Measurements from ENCODE around the gene GIMAP5. TPM values are rescaled to one million over a fixed set of nuclear protein-coding genes. Genes with fewer than 3 reads are reported as not detected.

GIMAP5 gene
- total RNA-seq, 1 experiment from 2014 or later = not detected

GRCh38 chr7:150733482-150734095 is 3.6 kb upstream of the GIMAP5 start:
- in situ Hi-C loops (cut with HindIII; ENCODE audit: low sequenced_read_pairs) = no loop called here
- no peak for DNase-seq (ENCODE audit: low spot score)

GRCh38 chr7:150734254-150734653 is 3.0 kb upstream of the GIMAP5 start:
- in situ Hi-C loops (cut with HindIII; ENCODE audit: low sequenced_read_pairs) = no loop called here
- no peak for DNase-seq (ENCODE audit: low spot score)

DNA sequence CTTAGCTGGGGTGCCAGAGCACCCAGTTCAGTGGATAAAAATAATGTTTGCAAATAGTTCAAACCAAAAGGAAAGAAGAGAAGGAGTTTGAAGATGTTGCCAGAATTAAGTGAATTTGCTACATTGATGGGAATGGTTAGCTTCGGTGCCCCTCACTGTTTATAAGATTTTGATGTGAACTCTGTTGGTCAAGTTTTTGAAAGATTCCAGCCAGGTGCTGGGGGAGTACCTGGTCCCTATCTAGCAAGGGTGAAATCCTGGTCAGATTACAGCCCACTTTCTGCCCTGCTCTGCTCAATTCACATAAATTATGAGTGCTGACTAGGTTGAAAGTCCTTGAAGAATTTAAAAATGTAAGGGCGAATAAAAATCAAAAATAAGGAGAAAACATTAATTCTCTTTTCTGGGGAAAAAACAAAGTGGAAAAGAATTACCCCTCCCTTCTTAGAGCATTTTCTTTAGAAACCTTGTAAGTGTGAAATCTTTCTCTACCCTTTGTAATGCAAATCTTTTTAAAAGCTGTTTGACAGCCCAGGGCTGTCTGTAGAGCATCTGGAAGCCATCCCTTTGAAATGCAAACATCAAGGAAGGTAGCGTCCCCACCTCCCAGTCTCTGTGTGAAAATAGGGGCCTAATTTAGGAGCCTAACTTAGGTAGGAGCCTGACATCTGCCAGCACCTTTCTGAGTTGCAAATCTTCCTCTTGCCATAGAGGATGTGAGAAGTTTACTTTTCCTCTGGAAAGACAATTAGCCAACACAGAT is 1.4 kb upstream of the GIMAP5 start:
- in situ Hi-C loops (cut with HindIII; ENCODE audit: low sequenced_read_pairs) = no loop called here
- no peak for DNase-seq (ENCODE audit: low spot score)

- no peak for DNase-seq (ENCODE audit: low spot score)
- in situ Hi-C loops (cut with HindIII; ENCODE audit: low sequenced_read_pairs) = no loop called here
Measured at GRCh38 chr7:150736864-150737263, 354 bp upstream of the GIMAP5 start.

- in situ Hi-C loops (cut with HindIII; ENCODE audit: low sequenced_read_pairs) = no loop called here
Measured at GRCh38 chr7:150738092-150738491, 874 bp downstream of the GIMAP5 start.

DNA sequence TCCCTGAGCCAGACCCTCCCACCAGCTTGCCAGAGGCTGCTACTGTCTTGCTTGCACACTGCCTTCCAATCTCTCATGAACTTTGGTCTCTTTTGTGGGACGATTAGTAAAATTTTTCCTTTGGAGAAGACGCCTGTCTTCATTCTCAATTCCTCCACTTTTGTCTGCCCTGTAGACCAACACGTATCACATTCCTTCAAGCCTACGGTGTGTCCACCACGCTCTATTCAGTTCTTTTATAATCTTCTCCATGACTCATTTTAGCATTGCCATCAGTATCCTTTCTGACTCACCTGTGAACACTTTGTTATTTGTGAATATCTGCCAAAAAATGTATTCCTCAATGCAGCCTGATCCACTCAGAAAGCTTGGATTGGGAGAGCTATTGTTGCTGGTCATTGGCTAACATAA is 1.4 kb downstream of the GIMAP5 start:
- in situ Hi-C loops (cut with HindIII; ENCODE audit: low sequenced_read_pairs) = no loop called here

More at GRCh38 chr7:150738092-150738491, 874 bp downstream of the GIMAP5 start:
- DNase-seq (ENCODE audit: low spot score) = no peak

DNA sequence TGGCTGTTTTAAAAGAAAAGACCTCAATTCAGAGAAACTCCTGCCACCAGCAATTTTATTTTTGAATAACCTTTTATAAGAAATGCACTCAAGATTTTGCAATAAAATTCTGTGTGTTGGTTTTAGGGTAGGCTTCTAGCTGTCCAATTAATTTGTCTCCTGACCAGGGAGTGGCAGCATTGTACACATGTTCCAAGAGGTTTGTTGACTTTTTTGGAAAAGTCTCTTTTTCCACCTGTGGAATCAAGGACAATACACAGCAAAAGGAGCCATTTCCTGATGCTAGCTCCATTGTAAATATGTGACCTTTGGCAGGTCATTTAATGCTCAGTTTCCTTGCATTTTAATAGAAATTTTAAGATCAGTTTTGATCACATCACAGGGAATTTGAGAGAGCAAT is 1.8 kb downstream of the GIMAP5 start:
- in situ Hi-C loops (cut with HindIII; ENCODE audit: low sequenced_read_pairs) = no loop called here
- DNase-seq (ENCODE audit: low spot score) = no peak

More for the DNA sequence above, 1.4 kb downstream of the GIMAP5 start:
- DNase-seq (ENCODE audit: low spot score) = no peak

DNA sequence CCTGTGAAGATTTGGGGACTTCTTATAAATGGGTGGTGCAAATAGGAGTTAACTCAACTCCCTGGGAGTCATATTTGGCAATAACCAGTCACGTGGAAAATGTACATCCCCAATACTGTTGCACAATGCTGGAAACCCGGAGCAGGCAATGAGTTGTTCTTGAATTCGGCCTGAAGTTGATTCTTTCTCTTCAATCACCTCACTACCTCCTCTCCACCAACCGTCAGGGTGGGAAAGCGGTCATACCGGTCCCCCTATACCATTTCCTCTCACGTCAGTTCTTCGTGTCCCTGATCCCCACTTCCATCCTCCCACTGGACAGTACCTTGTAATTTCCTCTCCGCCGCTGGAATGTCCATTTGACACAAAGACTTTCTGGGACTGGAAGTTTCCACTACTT is 2.8 kb downstream of the GIMAP5 start:
- DNase-seq (ENCODE audit: low spot score) = no peak
- in situ Hi-C loops (cut with HindIII; ENCODE audit: low sequenced_read_pairs) = no loop called here

DNA sequence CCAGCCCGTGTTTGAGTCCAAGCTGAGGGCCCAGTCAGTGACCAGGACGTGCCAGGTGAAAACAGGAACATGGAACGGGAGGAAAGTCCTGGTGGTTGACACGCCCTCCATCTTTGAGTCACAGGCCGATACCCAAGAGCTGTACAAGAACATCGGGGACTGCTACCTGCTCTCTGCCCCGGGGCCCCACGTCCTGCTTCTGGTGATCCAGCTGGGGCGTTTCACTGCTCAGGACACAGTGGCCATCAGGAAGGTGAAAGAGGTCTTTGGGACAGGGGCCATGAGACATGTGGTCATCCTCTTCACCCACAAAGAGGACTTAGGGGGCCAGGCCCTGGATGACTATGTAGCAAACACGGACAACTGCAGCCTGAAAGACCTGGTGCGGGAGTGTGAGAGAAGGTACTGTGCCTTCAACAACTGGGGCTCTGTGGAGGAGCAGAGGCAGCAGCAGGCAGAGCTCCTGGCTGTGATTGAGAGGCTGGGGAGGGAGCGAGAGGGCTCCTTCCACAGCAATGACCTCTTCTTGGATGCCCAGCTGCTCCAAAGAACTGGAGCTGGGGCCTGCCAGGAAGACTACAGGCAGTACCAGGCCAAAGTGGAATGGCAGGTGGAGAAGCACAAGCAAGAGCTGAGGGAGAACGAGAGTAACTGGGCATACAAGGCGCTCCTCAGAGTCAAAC is 5.2 kb downstream of the GIMAP5 start:
- no peak for DNase-seq (ENCODE audit: low spot score)
- in situ Hi-C loops (cut with HindIII; ENCODE audit: low sequenced_read_pairs) = no loop called here

DNA sequence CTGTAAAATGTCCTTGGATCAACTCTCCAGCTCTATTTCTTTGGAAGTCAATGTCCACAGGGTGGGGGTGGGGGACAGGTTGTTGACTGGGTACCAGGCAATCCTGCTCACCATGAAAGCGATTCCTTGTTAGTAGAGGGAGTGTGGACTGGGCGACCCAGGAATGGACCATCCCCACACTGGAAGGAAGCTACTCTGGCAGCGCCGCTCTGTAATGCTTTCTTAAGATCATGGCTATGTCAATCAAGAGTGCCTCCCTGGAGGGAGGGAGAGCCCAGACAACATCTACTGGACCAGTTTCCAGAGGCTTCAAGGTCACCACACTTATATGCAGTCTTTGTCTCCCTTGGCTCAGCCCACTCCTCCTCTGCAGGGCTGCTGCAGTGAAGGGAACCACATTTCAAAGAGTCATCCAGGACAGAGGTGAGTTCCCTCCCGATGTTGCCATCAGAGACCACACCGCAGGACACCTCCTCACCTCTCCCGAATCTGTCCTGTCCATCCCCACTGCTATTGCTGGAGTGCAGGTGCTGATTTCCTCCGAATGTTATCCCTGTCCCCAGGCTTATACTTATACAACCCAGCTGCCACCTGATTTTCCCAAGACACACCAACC is 6.9 kb downstream of the GIMAP5 start:
- in situ Hi-C loops (cut with HindIII; ENCODE audit: low sequenced_read_pairs) = no loop called here

DNA sequence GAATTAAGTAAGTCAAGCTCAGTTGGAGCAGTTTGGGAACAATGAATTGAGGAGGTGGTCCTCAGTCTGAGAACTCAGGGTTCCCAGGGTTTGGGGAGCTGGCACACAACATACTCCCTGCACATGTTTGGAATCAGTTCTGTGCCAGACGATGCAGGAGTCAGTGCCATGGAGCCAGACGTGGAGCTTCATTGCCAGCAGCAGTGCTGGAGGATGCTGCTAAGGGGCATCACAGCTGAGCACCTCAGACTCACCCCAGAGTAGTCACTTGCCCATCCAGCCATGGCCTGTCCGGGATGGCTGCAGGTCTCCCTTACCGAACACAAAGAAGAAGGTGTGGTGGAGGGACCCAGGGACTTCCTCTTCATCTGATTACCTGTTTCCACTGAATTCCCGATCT is 7.9 kb downstream of the GIMAP5 start:
- in situ Hi-C loops (cut with HindIII; ENCODE audit: low sequenced_read_pairs) = no loop called here
- no peak for DNase-seq (ENCODE audit: low spot score)

More for the DNA sequence above, 6.9 kb downstream of the GIMAP5 start:
- no peak for DNase-seq (ENCODE audit: low spot score)

GRCh38 chr7:150745876-150746275 is 8.7 kb downstream of the GIMAP5 start:
- no peak for DNase-seq (ENCODE audit: low spot score)
- in situ Hi-C loops (cut with HindIII; ENCODE audit: low sequenced_read_pairs) = no loop called here

DNA sequence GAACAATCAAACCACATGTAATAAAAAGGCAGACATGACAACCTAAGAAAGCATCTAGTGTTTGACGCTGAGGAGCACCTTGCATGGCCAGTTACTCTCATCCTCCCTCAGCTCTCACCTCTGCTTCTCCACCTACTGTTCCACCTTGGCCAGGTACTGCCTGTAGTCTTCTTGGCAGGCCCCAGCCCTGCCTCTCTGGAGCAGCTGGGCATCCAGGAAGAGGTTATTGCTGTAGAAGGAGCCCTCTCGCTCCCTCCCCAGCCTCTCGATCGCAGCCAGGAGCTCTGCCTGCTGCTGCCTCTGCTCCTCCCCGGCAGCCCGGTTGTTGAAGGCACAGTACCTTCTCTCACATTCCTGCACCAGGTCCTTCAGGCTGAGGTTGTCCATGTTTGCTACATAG is 9.7 kb downstream of the GIMAP5 start:
- DNase-seq (ENCODE audit: low spot score) = no peak
- in situ Hi-C loops (cut with HindIII; ENCODE audit: low sequenced_read_pairs) = no loop called here

- in situ Hi-C loops (cut with HindIII; ENCODE audit: low sequenced_read_pairs) = no loop called here
- no peak for DNase-seq (ENCODE audit: low spot score)
Measured at GRCh38 chr7:150748376-150748775, 11.2 kb downstream of the GIMAP5 start.

- no peak for DNase-seq (ENCODE audit: low spot score)
- in situ Hi-C loops (cut with HindIII; ENCODE audit: low sequenced_read_pairs) = no loop called here
Measured at GRCh38 chr7:150751702-150752101, 14.5 kb downstream of the GIMAP5 start.

- no peak for DNase-seq (ENCODE audit: low spot score)
- in situ Hi-C loops (cut with HindIII; ENCODE audit: low sequenced_read_pairs) = no loop called here
Measured at GRCh38 chr7:150753239-150753638, 16.0 kb downstream of the GIMAP5 start.

- in situ Hi-C loops (cut with HindIII; ENCODE audit: low sequenced_read_pairs) = no loop called here
- DNase-seq (ENCODE audit: low spot score) = no peak
Measured at GRCh38 chr7:150753826-150754603, 16.8 kb downstream of the GIMAP5 start.

DNA sequence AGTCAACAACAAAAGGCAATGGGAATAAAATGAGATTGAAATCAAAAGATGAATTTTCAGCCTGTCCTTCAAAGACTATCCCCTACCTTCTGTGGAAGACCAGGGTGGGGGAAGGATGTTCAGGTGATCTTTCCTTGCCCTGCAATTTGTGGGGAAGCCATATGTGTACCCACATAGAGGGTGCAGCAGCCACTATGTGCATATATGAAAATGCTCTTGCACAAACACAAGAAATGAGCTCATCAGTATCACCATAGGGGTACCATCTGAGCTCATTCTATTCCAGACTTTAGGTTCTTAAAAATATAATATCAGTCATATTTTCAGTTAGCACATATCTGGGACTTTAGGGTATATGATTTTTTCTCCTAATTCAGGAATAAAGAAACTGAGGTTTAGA is 17.7 kb downstream of the GIMAP5 start:
- in situ Hi-C loops (cut with HindIII; ENCODE audit: low sequenced_read_pairs) = no loop called here

GRCh38 chr7:150755473-150756099 is 18.4 kb downstream of the GIMAP5 start:
- DNase-seq (ENCODE audit: low spot score) = no peak
- in situ Hi-C loops (cut with HindIII; ENCODE audit: low sequenced_read_pairs) = no loop called here

More for the DNA sequence above, 17.7 kb downstream of the GIMAP5 start:
- no peak for DNase-seq (ENCODE audit: low spot score)
